Lower leg skin (tissue), 4 donors: ENCODE data around the gene LMO2. TPM values are rescaled to one million over a fixed set of nuclear protein-coding genes. Genes with fewer than 3 reads are reported as not detected.

Source experiments
- DNase-seq, 2 donors: peaks; one replicate each; pipeline ENCODE4 v3.0.0-alpha.2; 2019; ENCODE audit warnings: low spot score in 2 of 2
- H3K4me3 ChIP-seq: fragments of 200-600 bp; sonication (generic); 2 replicates; pipeline ENCODE4 v1.5.1; 2017; ENCODE audit warnings: mild to moderate bottlenecking, low read depth; ENCODE audit not compliant: poor library complexity, severe bottlenecking
- POLR2A ChIP-seq, 2 donors: fragments of 450-650 bp; IDR thresholded peaks; one replicate each; pipeline ENCODE4 v1.6.1; 2016 to 2017; ENCODE audit warnings: antibody characterized with exemption in 2 of 2, mild to moderate bottlenecking in 1 of 2, moderate library complexity in 1 of 2
- WGBS, 2 donors: methylation state at CpG; one replicate each; pipeline ENCODE4 v1.1.5; 2018; 5-methylcytosine and 5-hydroxymethylcytosine counted together
- intact Hi-C: fragments of 100-400 bp; cut with DNase I; formaldehyde crosslinking; loops from one replicate; pipeline ENCODE4 v1.15.0; 2023; ENCODE audit warnings: low total_unique reads
- total RNA-seq, 4 donors: library from RNA; depleted of rRNA; stranded (reverse); fragments of >200 nt; gene quantifications; one replicate each; pipeline ENCODE4 v1.1.0, GENCODE V29; 2016
- TF ChIP-seq, protein P1 (sequence below), 3 donors: fragments of 450-650 bp; IDR thresholded peaks; one replicate each; pipeline ENCODE4 v1.5.1; 2016; ENCODE audit warnings: antibody characterized with exemption in 3 of 3, mild to moderate bottlenecking in 3 of 3, moderate library complexity in 2 of 3

The LMO2 gene
- total RNA-seq, 4 donors from 2014 or later = 2.2 to 15.6 (median 9.8) TPM

DNA sequence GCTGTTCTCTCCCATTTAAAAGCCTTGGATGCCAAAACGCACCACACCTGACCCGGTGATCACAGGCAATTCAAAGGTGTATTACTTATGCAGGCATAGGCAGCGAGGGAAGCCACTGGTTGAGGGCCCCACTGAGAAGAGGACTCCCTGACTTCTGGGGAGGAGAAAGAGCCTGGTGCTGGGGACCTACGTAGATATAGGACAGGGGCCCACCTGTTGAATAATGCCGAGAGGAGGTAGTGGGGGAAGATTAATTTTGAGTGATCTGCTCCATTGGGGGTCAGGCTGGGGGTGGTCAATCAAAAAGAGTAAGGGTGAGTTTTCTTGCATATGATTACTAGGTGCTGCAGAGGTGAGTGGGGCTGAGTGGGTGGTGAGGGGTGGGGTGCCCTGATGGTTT, 7.8 kb downstream of the LMO2 start:
- 92 to 95% methylated on average over 5 of the region's 5 CpGs for WGBS, 2 donors
- TF ChIP-seq, protein P1, sequence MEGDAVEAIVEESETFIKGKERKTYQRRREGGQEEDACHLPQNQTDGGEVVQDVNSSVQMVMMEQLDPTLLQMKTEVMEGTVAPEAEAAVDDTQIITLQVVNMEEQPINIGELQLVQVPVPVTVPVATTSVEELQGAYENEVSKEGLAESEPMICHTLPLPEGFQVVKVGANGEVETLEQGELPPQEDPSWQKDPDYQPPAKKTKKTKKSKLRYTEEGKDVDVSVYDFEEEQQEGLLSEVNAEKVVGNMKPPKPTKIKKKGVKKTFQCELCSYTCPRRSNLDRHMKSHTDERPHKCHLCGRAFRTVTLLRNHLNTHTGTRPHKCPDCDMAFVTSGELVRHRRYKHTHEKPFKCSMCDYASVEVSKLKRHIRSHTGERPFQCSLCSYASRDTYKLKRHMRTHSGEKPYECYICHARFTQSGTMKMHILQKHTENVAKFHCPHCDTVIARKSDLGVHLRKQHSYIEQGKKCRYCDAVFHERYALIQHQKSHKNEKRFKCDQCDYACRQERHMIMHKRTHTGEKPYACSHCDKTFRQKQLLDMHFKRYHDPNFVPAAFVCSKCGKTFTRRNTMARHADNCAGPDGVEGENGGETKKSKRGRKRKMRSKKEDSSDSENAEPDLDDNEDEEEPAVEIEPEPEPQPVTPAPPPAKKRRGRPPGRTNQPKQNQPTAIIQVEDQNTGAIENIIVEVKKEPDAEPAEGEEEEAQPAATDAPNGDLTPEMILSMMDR (IDR thresholded peaks at IDR 0.05) = no peak
- TF ChIP-seq POLR2A (IDR thresholded peaks at IDR 0.05) = no peak
- DNase-seq = peak in 1 of 2 donors; percentile 37
- H3K4me3 ChIP-seq = no peak overlapping the region
- intact Hi-C loops = no loop called here

DNA sequence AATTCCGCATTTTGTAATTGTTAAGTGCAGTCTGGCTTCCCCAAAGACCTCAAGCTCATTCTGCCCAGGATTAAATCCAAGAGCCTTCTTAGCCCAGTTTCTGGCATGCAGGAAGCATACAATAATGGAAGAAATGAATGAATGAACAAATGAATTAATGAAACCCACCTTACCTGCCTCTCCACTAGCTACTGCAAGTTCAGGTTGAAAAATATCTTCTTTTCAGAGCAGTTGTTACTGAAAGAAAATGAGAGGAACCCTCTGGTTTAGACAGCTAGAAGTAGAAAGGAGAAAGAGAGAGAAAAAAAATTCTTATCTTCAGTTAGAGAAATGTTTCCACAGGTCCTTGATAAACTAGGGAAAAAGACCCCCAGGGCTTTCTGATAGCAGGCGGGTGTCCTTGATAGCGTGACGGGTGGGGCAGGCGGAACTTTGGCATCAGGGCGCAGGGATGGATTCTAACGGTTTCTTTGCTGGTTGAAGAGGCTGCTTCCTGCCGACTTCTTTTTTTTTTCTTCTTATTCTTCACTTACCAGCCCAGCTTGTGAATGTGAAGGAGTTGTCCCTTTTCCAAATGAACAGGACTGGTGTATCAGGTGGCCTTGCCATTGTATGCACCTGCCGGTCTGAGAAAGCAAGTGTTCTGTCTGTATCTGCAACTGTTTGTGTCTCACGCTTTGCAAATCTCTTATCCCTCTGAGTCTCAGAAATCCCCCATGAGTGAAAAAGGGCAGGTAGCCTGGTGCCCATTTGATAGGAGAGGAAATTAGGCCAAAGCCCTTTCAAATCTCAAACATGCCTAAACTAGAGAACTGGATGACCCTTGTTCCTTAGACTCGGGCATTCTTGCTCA, 10.0 kb downstream of the LMO2 start:
- intact Hi-C loops = no loop called here

DNA sequence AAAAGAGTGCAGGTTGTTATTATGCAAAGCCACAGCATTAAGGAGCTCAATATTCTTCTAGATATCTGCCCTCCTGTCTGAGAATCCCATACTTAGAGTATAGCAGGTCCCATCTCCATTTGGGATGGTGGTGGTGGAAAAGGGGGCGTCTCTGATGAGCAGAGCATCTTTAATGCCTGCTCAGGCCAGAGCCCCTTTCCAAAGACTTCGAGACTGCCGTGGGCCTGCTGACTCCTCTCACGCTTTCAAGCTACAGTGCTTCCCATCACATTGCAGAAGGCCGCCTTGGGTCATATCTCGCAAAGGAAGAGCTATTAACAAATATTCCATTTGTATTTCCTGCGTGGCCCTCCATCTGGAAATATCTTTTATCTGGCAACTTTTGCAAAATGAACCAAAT, 10.9 kb downstream of the LMO2 start:
- no peak overlapping the region for H3K4me3 ChIP-seq
- 86 to 93% methylated on average over 7 of the region's 7 CpGs for WGBS, 2 donors
- TF ChIP-seq POLR2A (IDR thresholded peaks at IDR 0.05) = no peak
- TF ChIP-seq, protein P1 (IDR thresholded peaks at IDR 0.05) = no peak
- intact Hi-C loops = no loop called here
- no peak for DNase-seq

More for the DNA sequence above, 10.0 kb downstream of the LMO2 start:
- no peak overlapping the region for H3K4me3 ChIP-seq
- no peak for DNase-seq
- TF ChIP-seq, protein P1 (IDR thresholded peaks at IDR 0.05) = no peak
- no peak for TF ChIP-seq POLR2A (IDR thresholded peaks at IDR 0.05)
- WGBS, 2 donors = 59 to 69% methylated on average over 11 of the region's 11 CpGs

DNA sequence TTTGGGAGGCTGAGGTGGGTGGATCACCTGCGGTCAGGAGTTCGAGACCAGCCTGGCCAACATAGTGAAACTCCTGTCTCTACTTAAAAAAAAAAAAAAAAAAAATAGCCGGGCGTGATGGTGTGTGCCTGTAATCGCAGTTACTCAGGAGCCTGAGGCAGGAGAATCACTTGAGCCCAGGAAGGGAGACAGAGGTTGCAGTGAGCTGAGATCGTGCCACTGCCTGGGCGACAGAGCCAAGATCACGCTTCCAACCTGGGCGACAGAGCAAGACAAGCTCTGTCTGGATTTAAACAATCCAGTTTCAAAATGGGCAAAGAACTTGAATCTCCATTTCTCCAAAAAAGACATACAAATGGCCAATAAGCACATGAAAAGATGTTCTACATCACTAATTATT, 12.5 kb downstream of the LMO2 start:
- DNase-seq = no peak
- intact Hi-C loops = no loop called here
- TF ChIP-seq, protein P1 (IDR thresholded peaks at IDR 0.05) = no peak
- no peak for TF ChIP-seq POLR2A (IDR thresholded peaks at IDR 0.05)
- 78 to 80% methylated on average over 9 of the region's 9 CpGs for WGBS, 2 donors
- H3K4me3 ChIP-seq = no peak overlapping the region

DNA sequence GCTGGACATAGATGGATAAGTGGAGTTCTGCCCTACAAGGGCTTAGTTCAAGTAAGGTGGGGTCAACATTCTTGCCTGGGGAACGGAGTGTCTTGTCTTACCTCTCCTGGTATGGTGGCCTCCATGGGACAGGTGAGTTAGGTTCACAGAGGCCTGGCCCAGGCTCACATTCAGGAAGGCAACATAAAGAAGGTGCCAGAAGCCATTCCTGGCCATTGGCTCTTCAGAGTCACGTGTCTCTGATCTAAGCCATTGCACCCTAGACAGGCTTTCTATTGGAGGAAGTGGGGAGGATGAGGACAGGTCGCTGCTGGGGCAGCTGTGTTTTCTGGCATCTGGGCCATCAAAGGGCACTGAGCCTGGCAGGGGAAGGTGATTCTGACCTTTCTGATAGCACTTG, 14.8 kb downstream of the LMO2 start:
- WGBS, 2 donors = 76 to 80% methylated on average over 3 of the region's 3 CpGs
- peak in 1 of 2 donors; percentile 66 for DNase-seq
- intact Hi-C loops = no loop called here
- H3K4me3 ChIP-seq = no peak overlapping the region
- TF ChIP-seq, protein P1 (IDR thresholded peaks at IDR 0.05) = no peak
- no peak for TF ChIP-seq POLR2A (IDR thresholded peaks at IDR 0.05)
